HT1080 (cell line): ENCODE results near the gene ZDHHC9. TPM values are rescaled to one million over a fixed set of nuclear protein-coding genes. Genes with fewer than 3 reads are reported as not detected.
"Not testable (repeated sequence)": the region's sequence is repeated elsewhere in the genome, so short reads cannot be mapped to it uniquely, and the experiment has no call there.

ENCODE experiments used
- DNase-seq: peaks from one replicate; pipeline ENCODE4 v3.0.0-alpha.2; 2015; ENCODE audit warnings: low read depth
- polyA plus RNA-seq, 2 experiments: library from polyadenylated mRNA; depleted of rRNA; stranded (reverse); fragments of >200 nt; gene quantifications; 2 replicates each; pipeline ENCODE4 v1.2.3, GENCODE V29; 2015
- total RNA-seq: library from RNA; depleted of rRNA; stranded (reverse); fragments of >200 nt; shearing (Covaris generic); gene quantifications from 2 replicates; pipeline ENCODE4 v1.2.3, GENCODE V29; 2014; rRNA removed

Gene ZDHHC9
- 7.3 and 11.6 TPM in 2 replicates for total RNA-seq
- polyA plus RNA-seq (2015; cell fraction: cytosol; rRNA removed), result 15.6 and 17.2 TPM in 2 replicates
- polyA plus RNA-seq (2015; cell fraction: nucleus; rRNA removed), result 17.9 and 19.9 TPM in 2 replicates

DNA sequence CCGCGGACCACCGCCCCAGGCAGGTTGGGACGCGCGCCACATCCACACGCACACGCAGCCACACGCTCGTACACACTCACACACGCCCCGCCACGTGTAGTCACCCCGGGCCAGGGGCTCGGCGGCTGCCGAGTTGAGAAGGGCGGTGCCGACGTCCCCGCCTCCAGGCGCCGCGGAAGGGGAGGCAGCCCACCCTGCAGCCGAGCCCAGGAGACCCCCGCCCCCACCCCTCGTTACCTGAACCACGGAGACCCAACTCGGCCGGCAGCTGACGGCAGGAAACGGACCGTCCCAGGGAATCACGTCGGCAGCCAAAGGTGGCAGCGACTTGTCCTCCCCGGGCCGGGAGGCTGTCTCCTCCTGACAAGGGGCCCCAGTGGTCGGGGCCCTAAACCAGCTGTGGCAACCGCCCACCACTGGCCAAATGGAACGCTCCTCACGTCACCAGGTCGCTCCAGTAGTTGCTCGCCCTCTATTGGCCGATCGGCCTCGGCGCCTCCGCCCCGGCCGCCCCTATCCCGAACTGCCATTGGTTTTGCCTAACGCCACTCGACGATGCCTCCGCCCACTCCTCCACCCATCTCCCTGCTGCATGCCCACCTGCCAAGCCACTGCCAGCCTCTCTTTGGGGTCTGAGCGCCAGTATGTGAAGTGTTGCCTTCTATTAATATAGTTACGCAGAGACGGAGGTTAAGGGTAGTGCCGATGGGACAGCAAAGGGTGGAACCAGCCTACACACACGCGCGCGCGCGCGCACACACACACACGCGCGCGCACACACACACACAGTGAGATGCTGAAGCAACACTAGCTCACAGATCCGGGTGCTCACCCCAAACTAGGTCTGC, at the start of gene ZDHHC9:
TSS of gene ZDHHC9 (minus strand) at position 428 of the 848 bp plus-strand sequence. CDS start 1,941 bp downstream, outside the sequence.
- peak; percentile 85 for DNase-seq

DNA sequence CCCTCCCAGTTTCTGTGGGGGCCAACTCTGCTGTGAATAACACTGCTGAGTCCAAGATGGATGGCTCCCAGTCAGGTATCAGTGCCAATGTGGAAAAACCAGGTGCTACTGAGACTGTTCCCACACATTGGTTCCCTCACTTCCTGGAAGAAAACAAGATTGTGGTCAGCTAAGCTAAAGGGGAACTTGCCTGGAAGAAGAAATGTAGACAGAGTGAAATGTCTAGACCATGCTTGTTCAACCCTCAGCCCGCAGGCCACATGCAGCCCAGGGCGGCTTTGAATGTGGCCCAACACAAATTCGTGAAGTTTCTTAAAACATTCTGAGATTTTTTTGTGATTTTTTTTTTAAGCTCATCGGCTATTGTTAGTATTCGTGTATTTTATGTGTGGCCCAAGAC, 33.7 kb upstream of the ZDHHC9 start:
- no peak for DNase-seq

DNA sequence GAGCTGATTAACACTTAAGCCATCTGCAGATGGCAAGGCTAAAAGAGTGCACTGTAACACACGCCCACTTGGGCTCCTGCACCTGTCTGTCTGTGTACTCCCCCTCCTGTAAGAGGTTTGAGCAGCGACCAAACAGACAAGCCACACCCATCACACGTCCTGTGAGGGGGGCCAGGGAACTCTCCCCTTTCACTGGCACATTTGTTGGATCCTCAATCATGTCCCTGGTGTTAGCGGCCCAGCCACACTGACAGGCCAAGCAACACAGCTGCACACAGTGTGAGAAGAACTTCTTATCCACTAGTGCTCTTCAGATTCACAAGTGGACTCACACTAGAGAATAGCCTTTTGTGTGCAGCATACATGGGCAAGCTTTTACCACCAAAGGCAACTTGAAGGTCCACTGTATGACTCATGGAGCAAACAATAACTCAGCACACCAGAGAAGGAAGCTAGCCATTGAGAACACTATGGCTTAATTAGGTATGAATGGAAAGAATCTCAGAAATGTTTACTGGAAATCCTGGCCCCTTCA, 33.2 kb upstream of the ZDHHC9 start:
- peak; percentile 68 for DNase-seq

DNA sequence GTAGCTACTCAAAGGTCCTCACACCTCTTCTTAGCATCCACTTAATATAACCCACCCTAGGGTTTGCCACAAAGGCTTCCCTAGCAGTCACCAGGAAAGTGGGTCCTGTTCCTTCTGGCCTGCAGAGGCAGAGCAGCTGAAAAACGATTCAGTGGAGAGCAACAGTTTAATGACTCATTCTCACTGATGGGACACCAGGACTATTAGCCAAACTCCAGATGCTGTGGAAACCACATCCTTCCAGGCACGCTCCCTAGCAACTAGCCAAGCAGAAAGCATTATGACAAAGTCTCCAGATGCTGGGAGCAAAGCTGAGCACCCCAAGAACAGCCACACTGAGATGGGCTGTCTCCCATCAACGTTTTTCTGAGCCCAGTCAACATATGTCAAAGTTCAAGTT, 32.0 kb upstream of the ZDHHC9 start:
- peak; percentile 85 for DNase-seq

DNA sequence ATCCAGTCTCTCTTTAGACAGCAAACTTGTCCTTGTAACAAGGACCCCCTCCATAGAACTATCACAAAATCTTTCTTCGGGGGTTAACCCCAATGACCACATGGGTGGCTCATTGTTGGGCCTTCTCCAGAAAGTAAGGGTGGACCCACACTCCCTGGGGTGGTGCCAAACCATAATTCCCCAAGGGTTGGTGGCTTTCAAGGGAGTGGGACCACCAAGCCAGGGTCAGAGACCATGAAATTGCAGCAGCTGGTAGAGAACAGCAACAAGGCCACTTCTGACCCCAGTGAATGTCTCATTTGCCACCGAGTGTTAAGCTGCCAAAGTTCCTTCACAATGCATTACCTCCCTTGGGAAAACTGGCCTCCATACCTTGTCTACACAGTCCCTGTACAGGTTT, 28.8 kb upstream of the ZDHHC9 start:
- DNase-seq, result no peak

DNA sequence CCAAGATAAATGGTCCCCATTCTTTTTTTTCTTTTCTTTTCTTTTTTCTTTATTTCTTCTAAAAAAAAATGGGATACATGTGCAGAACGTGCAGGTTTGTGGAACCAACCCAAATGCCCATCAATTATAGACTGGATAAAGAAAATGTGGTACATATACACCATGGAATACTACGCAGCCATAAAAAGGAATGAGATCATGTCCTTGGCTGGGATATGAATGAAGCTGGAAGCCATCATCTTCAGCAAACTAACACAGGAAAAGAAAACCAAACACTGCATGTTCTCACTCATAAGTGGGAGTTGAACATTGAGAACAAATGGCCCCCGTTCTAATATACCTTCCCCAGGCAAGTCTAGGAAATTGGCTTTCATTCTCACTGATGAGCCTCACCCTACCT, 22.6 kb upstream of the ZDHHC9 start:
- not testable (repeated sequence) for DNase-seq

DNA sequence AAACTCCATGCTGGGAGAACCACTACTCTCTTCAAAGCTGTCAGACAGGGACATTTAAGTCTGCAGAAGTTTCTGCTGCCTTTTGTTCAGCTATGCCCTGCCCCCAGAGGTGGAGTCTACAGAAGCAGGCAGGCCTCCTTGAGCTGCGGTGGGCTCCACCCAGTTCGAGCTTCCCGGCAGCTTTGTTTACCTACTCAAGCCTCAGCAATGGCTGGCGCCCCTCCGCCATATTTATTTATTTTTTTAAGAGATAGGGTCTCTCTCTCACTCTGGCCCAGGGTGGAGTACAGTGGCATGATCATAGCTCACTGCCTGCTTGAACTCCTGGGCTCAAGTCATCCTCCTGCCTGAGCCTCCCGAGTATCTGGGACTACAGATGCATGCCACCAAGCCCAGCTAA, 15.4 kb upstream of the ZDHHC9 start:
- not testable (repeated sequence) for DNase-seq

DNA sequence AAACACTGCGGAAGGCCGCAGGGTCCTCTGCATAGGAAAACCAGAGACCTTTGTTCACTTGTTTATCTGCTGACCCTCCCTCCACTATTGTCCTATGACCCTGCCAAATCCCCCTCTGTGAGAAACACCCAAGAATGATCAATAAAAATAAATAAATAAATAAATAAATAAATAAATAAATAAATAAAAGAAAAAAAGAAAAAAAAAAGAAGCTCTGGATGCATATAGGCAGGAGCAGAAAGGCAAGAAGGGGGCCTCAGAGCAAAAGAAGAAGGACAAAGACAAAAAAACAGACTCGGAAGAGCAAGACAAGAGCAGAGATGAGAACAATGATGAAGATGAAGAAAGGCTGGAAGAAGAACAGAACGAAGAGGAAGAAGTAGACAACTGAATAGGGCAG, 8.1 kb upstream of the ZDHHC9 start:
- not testable (repeated sequence) for DNase-seq

DNA sequence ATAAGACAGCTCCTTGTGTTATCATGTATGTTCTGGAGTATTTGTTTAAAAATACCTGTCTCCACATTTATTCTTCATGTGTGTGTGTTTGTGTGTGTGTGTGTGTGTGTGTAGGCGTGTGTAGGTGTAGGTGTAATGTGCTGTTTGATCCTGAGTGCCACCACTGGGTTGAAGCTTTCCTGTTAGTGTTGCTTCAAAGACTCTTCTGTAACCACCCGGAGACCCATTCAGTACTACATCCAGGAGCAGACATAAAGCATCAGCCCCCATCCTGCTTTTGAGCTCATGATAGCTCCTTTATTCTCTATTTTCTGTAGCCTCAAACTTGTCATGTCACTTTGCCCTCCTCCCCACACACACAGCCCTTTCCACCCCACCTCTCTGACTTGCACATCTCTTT, 3.0 kb upstream of the ZDHHC9 start:
- DNase-seq, result no peak

DNA sequence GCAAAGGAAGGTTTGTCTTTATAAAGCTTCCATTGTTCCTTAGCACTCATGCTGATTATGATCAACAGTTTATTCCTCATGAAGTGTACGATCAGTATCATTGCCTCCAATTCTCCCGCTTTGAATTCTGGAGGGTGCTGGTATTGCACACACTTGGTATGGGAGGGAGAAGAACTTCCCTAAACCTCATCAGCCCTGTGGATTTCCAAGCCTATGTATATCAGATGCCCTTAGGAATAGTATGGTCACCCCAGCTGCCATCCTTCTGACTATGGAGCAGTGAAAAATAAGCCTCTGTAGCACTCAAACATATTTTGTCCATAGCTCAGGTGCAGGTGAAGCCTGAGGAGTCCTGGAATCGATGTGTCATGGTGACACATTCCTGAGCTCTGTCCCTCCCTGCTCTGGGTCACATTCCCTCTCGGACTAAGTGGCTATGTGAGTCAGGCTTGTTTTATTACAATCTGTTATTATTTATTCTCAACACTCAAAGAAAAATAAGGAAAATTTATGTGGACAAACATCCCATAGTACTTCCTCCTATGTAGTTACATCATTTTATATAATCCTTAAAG, 2.0 kb upstream of the ZDHHC9 start:
- no peak for DNase-seq

DNA sequence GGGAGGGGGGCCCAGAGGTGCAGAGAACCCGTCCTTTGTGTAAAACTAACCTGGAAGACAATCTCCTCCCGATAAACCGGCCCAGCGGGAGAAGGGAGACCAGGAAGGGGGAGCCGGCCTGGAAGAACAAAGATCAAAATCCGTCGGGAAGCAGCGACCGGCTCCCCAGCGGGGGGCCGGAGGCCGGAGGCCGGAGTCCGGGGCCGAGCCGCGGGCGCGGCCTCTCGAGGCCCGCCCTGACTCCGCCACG, 552 bp downstream of the ZDHHC9 start:
- DNase-seq, result no peak

DNA sequence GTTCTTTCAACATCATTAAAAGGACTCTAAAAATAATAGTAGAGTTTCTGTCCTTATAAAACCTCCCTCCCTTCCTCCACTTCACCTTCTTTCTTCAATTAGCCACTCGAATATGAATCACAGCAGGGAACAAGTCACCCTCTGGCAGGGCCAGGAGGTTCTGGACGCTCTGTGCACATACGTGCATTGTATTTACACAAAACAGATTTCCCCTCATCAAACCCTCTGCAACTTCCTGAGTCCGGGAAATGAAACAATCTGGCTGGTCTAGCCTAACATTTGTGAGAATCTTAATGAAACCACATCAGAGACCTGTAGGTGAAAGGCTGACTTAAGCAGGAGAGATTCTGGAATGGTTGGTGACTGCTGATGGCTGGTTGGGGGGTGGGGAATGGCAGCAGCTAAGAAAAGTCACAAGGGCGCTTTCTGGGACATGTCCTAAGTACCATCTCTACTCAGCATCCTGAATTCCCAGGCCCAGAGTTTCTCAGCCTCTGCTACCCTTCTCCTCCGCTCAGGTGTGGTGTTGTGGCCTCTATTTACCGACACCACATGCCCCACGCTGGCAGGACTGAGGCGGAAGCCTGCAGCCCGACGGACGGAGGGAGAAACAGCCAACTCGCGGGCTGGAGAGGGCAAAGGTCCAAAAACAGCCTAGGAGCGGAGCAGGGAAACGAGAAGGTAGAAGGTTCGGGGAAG, 1.0 kb downstream of the ZDHHC9 start:
- peak; percentile 5 for DNase-seq

DNA sequence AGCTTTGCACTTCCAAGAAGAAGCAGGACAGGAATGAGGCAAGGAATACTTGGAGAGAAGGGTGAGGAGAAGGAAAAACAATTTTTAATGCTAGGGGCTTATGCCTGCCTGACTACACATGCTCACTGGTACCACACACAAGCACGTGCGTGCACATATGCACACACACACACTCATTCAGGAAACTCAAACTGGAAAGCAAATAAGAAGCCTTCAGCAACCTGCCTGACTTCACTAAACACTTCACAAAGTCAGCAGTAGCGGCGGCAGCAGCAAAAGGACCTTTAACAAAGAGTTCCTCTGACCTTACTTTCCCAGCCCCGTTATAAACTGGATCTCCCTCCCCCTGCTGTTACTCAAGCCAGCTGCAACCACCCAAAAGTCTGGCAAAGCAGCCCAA, 3.3 kb downstream of the ZDHHC9 start:
- no peak for DNase-seq

DNA sequence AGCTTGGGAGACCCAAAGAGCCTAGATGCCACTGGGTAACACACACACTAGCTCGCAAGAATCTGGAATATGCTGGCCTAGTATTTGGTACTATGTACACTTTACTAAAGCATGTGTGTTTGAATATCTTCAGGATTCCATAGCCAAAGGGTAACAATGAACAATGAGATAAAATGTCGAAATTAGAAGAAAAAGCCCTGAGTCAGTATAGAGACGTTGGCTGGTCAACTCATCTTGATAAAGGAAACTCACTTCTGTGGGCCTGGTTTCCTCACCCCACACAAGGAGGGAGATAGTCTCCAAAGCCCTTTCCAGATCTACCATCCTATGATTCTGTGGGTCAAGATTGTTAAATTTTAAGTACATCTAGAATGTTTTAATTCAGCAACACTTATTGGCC, 6.9 kb downstream of the ZDHHC9 start:
- no peak for DNase-seq

DNA sequence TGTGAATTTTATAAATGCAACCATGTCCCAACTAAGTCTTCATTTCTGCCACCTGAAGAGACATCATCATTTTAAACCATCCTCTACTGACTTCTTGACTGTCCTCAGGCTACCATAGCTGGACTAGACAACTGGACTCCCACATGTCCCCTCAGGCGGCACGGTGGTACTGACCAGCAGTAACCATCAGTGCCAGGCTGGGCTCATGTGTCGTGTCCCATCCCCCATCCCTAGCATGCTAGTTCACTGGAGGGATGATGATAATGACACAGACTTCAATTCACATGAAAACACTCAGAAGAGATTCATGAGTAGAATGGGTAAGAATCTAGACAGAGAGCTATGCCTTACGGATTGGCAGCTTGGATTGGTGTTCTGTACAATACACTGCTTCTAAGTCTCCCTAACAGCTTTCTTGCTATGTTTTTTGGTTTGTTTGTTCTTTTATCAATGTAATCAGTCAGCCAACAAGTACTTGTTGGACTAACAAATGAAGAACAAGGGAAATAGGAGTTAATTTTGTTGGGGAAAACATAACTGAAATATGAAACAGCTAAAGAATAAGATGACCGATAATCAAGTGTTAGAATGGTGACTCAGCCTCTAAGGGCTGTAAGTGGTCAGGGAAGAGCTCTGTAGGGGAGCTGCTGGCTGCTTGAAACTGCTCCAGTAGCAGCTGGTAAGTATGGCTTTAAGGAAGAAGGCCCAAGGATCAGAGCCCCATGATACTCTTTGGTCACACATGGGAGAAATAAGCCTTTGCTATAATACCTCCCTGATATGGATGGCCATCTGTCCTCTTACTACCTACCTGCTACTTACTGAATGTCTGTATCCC, 10.3 kb downstream of the ZDHHC9 start:
- peak; percentile 39 for DNase-seq

DNA sequence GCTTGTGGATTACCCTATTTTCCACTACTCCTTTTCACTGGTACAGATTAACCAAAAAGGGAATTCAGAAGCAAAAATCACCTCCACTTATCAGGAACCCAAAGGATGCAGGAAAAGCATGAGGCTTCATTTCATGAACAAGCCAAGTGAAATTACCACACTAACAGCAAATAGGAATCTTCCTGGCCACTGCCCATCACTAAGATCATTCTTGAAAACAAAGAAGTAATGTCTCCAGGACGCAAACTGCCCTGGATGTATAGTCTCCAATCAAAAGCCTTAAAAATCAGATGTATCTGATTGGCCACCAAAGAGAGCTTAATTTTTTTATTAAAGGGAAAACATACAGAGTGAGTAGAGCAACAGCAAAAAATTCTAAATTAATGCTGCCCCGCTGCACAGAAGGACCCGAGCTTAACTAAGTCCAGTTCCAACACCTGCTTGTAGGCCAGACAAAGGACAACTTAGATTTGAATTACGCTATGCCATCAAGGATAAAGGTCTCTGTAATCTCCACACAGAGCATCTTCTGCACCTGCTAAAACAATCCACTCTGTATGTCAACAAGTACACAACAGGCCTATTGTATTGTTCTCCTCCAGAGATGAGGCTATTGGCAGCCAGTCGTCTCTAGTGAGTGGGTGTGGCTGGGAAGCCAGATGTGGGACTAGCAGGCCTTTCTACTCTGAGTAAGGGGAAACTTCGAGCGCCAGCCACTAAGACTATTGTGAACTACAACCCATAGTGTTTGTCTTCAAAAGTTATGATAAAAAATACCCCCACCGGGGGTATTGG, 12.4 kb downstream of the ZDHHC9 start:
- DNase-seq, result no peak

DNA sequence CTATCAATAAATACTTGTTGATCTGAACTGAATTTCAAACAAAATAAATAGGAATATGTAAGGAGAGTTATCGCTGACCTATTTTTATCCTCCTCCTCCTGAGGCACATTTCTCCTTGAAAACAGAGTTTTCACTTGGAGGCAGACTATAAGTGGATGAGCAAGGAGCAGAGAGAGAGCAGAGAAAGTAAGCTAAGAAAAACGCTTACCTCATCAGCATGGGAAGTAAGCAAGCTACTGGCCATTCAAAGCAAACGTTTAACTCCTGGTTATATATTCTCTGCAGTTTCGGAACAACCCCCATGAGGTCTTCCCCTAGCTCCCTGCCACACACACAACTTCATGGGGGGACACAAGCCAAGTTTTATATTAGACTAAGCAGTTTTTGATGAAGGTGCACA, 13.2 kb downstream of the ZDHHC9 start:
- DNase-seq, result no peak

DNA sequence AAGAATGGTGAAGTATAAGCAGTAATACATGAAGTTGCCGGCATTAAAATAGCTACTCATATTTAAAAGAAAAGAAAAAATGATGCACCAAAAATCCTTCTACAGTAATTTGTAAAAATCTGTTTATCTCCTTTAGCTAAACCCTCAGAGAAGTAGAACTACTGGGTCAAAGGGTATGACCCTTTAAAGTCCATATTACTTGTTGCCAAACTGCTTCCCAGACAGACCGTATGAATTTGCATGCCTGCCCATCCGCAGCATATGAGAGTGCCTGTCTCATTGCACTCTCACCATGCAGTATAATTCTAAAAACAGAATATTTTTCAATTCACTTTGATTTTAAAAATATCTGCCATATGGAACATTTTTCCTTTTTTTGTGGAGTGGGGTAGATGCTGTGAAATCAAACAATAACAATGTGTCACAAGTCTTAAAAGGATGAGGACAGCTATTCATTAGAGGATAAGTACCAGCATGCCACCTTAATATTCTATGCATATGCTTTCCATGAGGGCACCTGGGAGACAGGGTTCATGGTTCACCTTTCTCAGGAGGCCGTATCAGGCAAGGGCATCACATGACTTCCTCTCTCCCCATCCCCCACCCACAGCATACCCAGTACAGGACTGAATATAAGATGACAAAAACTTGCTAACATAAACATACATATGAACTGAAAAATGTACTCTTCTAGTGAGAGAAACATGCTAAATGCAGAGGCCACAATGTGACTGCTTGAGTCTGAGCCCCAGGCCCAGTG, 17.8 kb downstream of the ZDHHC9 start:
- no peak for DNase-seq

DNA sequence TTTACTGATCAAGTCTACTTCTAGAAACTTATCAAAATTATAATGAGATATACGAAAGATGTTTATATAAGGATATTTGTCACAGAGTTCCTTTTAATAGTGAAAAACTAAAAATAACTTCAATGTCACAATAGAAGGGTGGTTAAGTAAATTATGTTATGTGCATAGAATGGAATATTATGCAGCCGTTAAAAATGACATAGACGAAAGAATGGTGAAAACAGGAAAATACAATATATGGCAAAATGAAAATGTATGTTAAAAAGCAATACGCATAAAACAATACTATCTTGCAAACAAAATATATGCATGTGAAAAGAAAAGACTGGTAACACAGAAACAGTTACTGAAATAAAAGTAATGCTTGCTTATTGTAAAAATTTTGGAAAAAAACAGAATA, 19.1 kb downstream of the ZDHHC9 start:
- no peak for DNase-seq

DNA sequence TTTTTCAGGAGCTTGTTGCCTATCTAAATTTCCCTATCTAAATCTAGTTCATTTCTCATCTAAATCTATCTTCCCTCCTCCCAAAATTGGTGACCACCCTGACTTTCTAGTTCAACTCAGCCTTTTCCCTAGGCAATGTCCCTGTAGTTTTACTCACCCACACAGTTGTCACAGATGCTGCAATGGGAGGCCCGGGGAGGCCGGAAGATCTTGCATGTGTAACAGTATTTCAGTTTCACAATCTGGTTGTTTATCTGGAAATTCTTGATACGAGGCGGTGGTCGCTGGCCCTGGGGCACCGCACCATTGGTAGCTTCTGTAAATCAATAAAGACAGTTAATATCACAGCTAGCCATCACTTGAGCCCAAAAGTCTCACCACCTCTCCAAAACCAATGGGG, 20.2 kb downstream of the ZDHHC9 start:
- DNase-seq, result no peak
